Sigmoid colon (tissue), 7 donors: ENCODE data around the gene KIF6. TPM values are rescaled to one million over a fixed set of nuclear protein-coding genes. Genes with fewer than 3 reads are reported as not detected.

Source experiments
- DNase-seq: peaks from one replicate; pipeline ENCODE4 v3.0.0-alpha.2; 2019
- H3K27ac ChIP-seq, 4 donors: fragments of 200-600 bp; sonication (generic); one replicate each; pipeline ENCODE4 v1.5.1; 2016 to 2019; ENCODE audit warnings: mild to moderate bottlenecking in 1 of 4
- H3K27me3 ChIP-seq, 3 donors: fragments of 200-600 bp; sonication (generic); one replicate each; pipeline ENCODE4 v1.5.1; 2019; ENCODE audit warnings: mild to moderate bottlenecking in 1 of 3
- H3K36me3 ChIP-seq, 4 donors: fragments of 200-600 bp; sonication (generic); one replicate each; pipeline ENCODE4 v1.5.1; 2016 to 2019
- H3K4me1 ChIP-seq, 4 donors: fragments of 200-600 bp; sonication (generic); one replicate each; pipeline ENCODE4 v1.5.1; 2017 to 2019
- H3K4me3 ChIP-seq, 4 donors: fragments of 200-600 bp; sonication (generic); one replicate each; pipeline ENCODE4 v1.5.1; 2017 to 2019; ENCODE audit warnings: mild to moderate bottlenecking in 2 of 4, moderate library complexity in 1 of 4
- H3K9me3 ChIP-seq, 4 donors: fragments of 200-600 bp in 3 of 4; sonication (generic) in 3 of 4; one replicate each; pipeline versions ENCODE4 v1.5.1 to v1.6.1; 2013 to 2019
- CTCF ChIP-seq, 4 experiments: fragments of 450-650 bp in 3 of 4; fragments of 200-600 bp in 1 of 4; IDR thresholded peaks; one replicate each; pipeline ENCODE4 v1.5.1; 2016 to 2019; ENCODE audit warnings: antibody characterized with exemption in 4 of 4, mild to moderate bottlenecking in 3 of 4, moderate library complexity in 2 of 4
- EP300 ChIP-seq, 4 donors: sonication (generic); formaldehyde crosslinking; IDR thresholded peaks; one replicate each; pipeline ENCODE4 v1.6.1; 2017; ENCODE audit warnings: antibody characterized with exemption in 4 of 4
- POLR2A ChIP-seq, 2 donors: fragments of 450-650 bp; IDR thresholded peaks; one replicate each; pipeline ENCODE4 v1.6.1; 2016; ENCODE audit warnings: antibody characterized with exemption in 2 of 2, mild to moderate bottlenecking in 2 of 2, moderate library complexity in 2 of 2
- POLR2AphosphoS5 ChIP-seq, 4 donors: sonication (generic); formaldehyde crosslinking; IDR thresholded peaks; one replicate each; pipeline ENCODE4 v1.6.1; 2017; ENCODE audit warnings: antibody characterized with exemption in 4 of 4
- WGBS, 2 donors: extraction: QIAGEN DNeasy Blood & Tissue Kit; methylation state at CpG; one replicate each; pipeline ENCODE4 v1.1.7; 2013; 5-methylcytosine and 5-hydroxymethylcytosine counted together
- intact Hi-C: fragments of 100-400 bp; cut with DNase I; formaldehyde crosslinking; loops from one replicate; pipeline ENCODE4 v1.15.1; 2023
- polyA plus RNA-seq, 3 donors: library from polyadenylated mRNA; stranded (reverse); fragments of 200-250 nt; gene quantifications; one replicate each; pipeline ENCODE4 v1.2.3, GENCODE V29; 2013
- total RNA-seq, 4 donors: library from RNA; depleted of rRNA; stranded (reverse); fragments of >200 nt; gene quantifications; one replicate each; pipeline ENCODE4 v1.1.0, GENCODE V29; 2016
- donor health status: healthy with polysubstance abuse.
- donor health status: Bipolar disorder and iron deficiency.
- donor health status: healthy.

The KIF6 gene
- total and polyA plus RNA-seq, 7 donors: under 0.01 to 0.99 (median 0.36) TPM; not detected in 2

GRCh38 chr6:39416026-39416425 lies 309.2 kb downstream of the KIF6 start:
- WGBS, 2 donors: 80 to 90% methylated on average over 3 of the region's 3 CpGs
- TF ChIP-seq POLR2A (IDR thresholded peaks at IDR 0.05) (no peak), CTCF (IDR thresholded peaks at IDR 0.05) (no peak), EP300 (IDR thresholded peaks at IDR 0.05) (peak in 2 of 4 donors; percentile 48 to 75), POLR2AphosphoS5 (IDR thresholded peaks at IDR 0.05) (peak; percentile 63 to 86 (median 72))
- Histone ChIP-seq H3K4me1 (peaks cover 0 to 34% (median 25%) of the 10 kb centered on the region in 4 donors), H3K4me3 (no peak overlapping the region), H3K36me3 (no peaks in the 10 kb centered on the region), H3K9me3 (no peaks in the 10 kb centered on the region), H3K27me3 (no peaks in the 10 kb centered on the region), H3K27ac (peak overlapping the region in 3 of 4 donors; percentile 46 to 74 (median 71))
- no peak for DNase-seq
- intact Hi-C loops: no loop called here

- intact Hi-C loops: no loop called here
- Histone ChIP-seq H3K9me3 (no peaks in the 10 kb centered on the region), H3K27me3 (no peaks in the 10 kb centered on the region), H3K36me3 (no peaks in the 10 kb centered on the region), H3K27ac (peak overlapping the region in 3 of 4 donors; percentile 46 to 74 (median 71)), H3K4me3 (no peak overlapping the region), H3K4me1 (peaks cover 0 to 29% (median 20%) of the 10 kb centered on the region in 4 donors)
- TF ChIP-seq POLR2AphosphoS5 (IDR thresholded peaks at IDR 0.05) (peak; percentile 50 to 75 (median 60)), CTCF (IDR thresholded peaks at IDR 0.05) (no peak), POLR2A (IDR thresholded peaks at IDR 0.05) (no peak), EP300 (IDR thresholded peaks at IDR 0.05) (peak in 1 of 4 donors; percentile 74)
- no peak for DNase-seq
- WGBS, 2 donors: 85 to 87% methylated on average over 3 of the region's 3 CpGs
Measured at GRCh38 chr6:39415482-39415881, 309.7 kb downstream of the KIF6 start.

GRCh38 chr6:39411465-39411864 lies 313.7 kb downstream of the KIF6 start:
- Histone ChIP-seq H3K4me3 (no peak overlapping the region), H3K9me3 (no peaks in the 10 kb centered on the region), H3K27me3 (no peaks in the 10 kb centered on the region), H3K4me1 (peaks cover 0 to 13% (median 11%) of the 10 kb centered on the region in 4 donors), H3K27ac (no peak overlapping the region), H3K36me3 (no peaks in the 10 kb centered on the region)
- DNase-seq: no peak
- TF ChIP-seq POLR2AphosphoS5 (IDR thresholded peaks at IDR 0.05) (no peak), CTCF (IDR thresholded peaks at IDR 0.05) (no peak), POLR2A (IDR thresholded peaks at IDR 0.05) (no peak), EP300 (IDR thresholded peaks at IDR 0.05) (no peak)
- intact Hi-C loops: no loop called here
- WGBS, 2 donors: 96 to 100% methylated on average over 1 of the region's 1 CpG

GRCh38 chr6:39411001-39411400 lies 314.2 kb downstream of the KIF6 start:
- H3K4me3 ChIP-seq: no peak overlapping the region
- H3K4me1 ChIP-seq: peaks cover 0 to 8% (median 7%) of the 10 kb centered on the region in 4 donors
- no peak for DNase-seq
- intact Hi-C loops: no loop called here
- no peaks in the 10 kb centered on the region for H3K27me3 ChIP-seq
- TF ChIP-seq EP300 (IDR thresholded peaks at IDR 0.05) (no peak), POLR2A (IDR thresholded peaks at IDR 0.05) (no peak), POLR2AphosphoS5 (IDR thresholded peaks at IDR 0.05) (no peak), CTCF (IDR thresholded peaks at IDR 0.05) (no peak)
- H3K36me3 ChIP-seq: no peaks in the 10 kb centered on the region
- WGBS, 2 donors: 94 to 95% methylated on average over 4 of the region's 4 CpGs
- no peak overlapping the region for H3K27ac ChIP-seq
- H3K9me3 ChIP-seq: no peaks in the 10 kb centered on the region

- Histone ChIP-seq H3K27ac (no peak overlapping the region), H3K36me3 (no peaks in the 10 kb centered on the region), H3K27me3 (no peaks in the 10 kb centered on the region), H3K4me1 (no peaks in the 10 kb centered on the region), H3K9me3 (no peaks in the 10 kb centered on the region), H3K4me3 (no peak overlapping the region)
- intact Hi-C loops: no loop called here
- TF ChIP-seq EP300 (IDR thresholded peaks at IDR 0.05) (no peak), CTCF (IDR thresholded peaks at IDR 0.05) (no peak), POLR2AphosphoS5 (IDR thresholded peaks at IDR 0.05) (no peak), POLR2A (IDR thresholded peaks at IDR 0.05) (no peak)
- 87 to 98% methylated on average over 3 of the region's 3 CpGs for WGBS, 2 donors
- no peak for DNase-seq
Measured at GRCh38 chr6:39409889-39410288, 315.3 kb downstream of the KIF6 start.
